Activated naive CD4-positive, alpha-beta T cell treated with Interleukin-2 at 50 U/mL for 16 hours (primary cell): Measurements from ENCODE around the gene PDRG1.

Experiments
- DNase-seq: peaks from one replicate; pipeline ENCODE4 v3.0.0-alpha.2; 2020

Gene PDRG1

DNA sequence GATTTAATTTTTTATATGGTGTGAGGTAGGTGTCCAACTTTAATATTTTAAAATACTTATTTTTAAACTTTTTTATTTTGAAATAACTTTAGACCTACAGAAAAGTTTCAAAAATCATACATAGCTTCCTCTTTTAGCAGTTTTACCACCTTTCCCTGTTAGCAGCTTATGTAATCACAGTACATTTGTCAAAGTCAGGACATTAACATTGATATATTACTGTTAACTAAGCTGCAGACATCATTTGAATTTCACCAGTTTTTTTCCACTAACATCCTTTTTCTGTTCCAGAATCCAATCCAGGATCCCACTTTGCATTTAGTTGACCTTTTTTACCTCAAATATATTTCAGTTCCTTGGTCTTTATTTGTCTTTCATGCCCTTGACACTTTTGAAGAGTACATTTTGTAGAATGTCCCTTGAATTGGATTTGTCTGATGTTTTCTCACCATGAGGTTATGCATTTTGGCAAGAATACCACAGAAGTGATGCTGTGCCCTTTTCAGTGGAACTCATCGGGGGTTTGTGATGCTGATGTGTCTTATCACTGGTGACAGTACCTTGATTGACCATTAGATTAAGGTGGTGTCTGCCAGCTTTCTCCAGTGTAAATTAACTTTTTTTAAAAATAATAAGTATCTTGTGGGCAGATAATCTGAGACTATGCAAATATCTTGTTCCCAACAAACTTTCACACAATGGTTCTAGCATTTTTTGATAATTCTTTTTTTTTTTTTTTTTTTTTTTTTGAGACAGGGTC lies 48.0 kb downstream of the PDRG1 start:
- no peak for DNase-seq

DNA sequence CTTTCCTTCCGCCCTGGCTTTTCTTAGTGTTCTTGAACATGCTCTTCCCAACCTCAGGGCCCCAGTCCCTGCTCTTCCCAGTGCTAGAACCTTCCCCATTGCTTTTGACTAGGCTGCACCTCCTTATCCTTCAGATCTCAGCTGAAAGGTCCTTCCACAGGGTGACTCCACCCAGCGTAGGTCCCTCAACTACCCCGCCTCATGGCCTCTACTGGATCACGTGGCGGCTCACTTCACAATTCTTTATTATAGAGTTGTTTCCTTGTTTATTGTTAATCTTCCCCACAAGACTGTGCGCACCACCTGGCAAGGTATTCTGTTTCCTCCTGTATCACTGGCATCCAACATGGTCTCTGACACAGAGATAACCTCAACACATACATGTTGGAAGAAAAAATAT lies 50.2 kb downstream of the PDRG1 start:
- no peak for DNase-seq

DNA sequence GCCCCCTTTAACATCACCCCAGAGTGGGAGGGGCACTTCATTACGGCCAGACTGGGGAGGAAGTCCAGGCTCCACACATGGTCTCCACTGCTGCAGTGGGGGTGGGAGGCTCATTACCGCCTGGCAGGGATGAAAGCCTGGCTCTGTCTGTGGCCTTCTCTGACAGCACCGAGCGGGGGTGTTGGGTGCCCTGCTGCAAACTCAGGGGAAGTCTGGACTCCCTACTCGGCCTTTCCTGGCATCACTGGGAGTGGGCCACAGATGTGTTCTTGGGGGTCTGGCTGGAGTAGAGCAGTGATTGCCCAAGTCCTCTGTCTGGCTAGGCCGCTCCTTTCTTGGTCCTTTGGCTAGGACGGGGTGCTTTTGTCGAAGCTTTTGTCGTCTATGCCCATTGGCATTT lies 54.3 kb downstream of the PDRG1 start:
- no peak for DNase-seq

DNA sequence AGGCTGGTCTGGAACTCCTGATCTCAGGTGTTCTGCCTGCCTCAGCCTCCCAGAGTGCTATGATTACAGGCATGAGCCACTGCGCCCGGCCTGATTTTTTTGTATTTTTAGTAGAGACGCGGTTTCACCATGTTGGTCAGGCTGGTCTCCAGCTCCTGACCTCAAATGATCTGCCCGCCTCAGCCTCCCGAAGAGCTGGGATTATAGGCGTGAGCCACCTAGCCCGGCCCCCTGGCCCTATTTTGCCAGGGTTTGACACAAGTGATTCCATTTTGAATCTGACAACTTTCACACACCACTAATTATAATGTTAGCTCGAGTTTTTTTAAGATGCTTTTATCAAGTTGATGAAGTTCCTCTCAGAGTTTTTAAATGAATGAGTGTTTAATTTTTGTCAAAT lies 55.8 kb downstream of the PDRG1 start:
- no peak for DNase-seq

DNA sequence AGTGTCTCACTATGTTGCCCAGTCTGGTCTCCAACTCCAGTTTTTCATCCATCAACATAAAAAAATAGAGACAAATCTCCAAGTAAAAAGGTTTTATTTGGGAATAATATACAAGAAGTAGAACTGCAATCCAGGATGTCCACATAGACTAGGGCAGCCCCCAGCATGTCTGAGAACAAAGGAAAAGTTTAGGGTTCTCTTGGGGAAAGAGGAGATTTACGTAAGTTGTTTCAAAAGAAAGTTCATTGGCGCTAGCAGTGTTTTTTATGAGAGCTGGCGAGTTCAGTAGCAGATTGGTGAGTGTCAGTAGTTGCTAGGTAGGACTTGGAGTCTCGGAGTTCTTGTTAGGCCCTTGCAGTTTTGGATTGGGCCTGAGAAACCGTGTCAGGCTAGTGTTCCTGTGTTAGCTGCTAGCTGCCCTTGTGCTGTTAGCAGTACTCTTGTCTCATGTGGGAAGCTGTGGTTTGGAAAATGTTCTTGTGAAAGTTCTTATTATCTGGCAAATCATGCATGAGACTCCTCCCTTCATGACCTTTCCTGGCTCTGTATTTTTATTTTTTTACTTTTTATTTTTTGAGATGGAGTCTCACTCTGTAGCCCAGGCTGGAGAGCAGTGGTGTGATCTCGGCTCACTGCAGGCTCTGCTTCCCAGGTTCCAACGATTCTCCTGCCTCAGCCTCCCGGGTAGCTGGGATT lies 56.7 kb downstream of the PDRG1 start:
- no peak for DNase-seq
